ENCODE measurements around the gene AFF3.

DNA sequence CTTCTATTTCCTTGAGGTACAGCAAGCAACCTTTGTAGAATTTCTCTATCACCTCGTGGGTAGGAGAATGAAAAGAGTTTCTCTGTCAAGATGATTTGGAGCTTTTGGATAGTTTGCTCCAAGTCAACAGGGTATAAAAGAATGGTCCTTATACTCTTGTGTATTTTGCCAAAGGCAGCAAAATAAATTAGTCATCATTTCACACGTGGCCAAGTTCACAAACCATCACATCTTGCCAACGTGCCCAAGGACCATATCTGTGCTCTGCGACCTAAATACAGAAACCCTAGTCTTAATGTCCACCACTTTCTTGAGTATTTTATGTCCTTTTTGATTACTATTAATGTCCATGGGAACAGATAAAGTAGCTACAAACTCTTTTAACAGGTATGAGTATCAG lies 262.9 kb downstream of the AFF3 start:
- TF ChIP-seq, protein P1, sequence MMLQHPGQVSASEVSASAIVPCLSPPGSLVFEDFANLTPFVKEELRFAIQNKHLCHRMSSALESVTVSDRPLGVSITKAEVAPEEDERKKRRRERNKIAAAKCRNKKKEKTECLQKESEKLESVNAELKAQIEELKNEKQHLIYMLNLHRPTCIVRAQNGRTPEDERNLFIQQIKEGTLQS (IDR thresholded peaks at IDR 0.05; ENCODE audit: borderline replicate concordance, extremely low read depth, low read depth, low read length), result no peak
- TF ChIP-seq NRF1 (conservative IDR thresholded peaks at IDR 0.05; ENCODE audit: low read depth, low read length), result no peak
- TF ChIP-seq TCF12 (IDR thresholded peaks at IDR 0.05; ENCODE audit: low read depth, low read length), result no peak
- TF ChIP-seq DPF2 (IDR thresholded peaks at IDR 0.05), result no peak
- TF ChIP-seq, protein P2, sequence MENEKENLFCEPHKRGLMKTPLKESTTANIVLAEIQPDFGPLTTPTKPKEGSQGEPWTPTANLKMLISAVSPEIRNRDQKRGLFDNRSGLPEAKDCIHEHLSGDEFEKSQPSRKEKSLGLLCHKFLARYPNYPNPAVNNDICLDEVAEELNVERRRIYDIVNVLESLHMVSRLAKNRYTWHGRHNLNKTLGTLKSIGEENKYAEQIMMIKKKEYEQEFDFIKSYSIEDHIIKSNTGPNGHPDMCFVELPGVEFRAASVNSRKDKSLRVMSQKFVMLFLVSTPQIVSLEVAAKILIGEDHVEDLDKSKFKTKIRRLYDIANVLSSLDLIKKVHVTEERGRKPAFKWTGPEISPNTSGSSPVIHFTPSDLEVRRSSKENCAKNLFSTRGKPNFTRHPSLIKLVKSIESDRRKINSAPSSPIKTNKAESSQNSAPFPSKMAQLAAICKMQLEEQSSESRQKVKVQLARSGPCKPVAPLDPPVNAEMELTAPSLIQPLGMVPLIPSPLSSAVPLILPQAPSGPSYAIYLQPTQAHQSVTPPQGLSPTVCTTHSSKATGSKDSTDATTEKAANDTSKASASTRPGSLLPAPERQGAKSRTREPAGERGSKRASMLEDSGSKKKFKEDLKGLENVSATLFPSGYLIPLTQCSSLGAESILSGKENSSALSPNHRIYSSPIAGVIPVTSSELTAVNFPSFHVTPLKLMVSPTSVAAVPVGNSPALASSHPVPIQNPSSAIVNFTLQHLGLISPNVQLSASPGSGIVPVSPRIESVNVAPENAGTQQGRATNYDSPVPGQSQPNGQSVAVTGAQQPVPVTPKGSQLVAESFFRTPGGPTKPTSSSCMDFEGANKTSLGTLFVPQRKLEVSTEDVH (IDR thresholded peaks at IDR 0.05; ENCODE audit: low read depth, partially characterized antibody), result no peak
- TF ChIP-seq, protein P3, sequence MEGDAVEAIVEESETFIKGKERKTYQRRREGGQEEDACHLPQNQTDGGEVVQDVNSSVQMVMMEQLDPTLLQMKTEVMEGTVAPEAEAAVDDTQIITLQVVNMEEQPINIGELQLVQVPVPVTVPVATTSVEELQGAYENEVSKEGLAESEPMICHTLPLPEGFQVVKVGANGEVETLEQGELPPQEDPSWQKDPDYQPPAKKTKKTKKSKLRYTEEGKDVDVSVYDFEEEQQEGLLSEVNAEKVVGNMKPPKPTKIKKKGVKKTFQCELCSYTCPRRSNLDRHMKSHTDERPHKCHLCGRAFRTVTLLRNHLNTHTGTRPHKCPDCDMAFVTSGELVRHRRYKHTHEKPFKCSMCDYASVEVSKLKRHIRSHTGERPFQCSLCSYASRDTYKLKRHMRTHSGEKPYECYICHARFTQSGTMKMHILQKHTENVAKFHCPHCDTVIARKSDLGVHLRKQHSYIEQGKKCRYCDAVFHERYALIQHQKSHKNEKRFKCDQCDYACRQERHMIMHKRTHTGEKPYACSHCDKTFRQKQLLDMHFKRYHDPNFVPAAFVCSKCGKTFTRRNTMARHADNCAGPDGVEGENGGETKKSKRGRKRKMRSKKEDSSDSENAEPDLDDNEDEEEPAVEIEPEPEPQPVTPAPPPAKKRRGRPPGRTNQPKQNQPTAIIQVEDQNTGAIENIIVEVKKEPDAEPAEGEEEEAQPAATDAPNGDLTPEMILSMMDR (IDR thresholded peaks at IDR 0.05 in 2 of 3, conservative IDR thresholded peaks at IDR 0.05 in 1 of 3; ENCODE audit: control insufficient read depth in 2 of 3, extremely low read depth in 1 of 3, insufficient read depth in 1 of 3, low read depth in 3 of 3, low read length in 3 of 3), result no peak
- TF ChIP-seq ZNF274 (IDR thresholded peaks at IDR 0.05; ENCODE audit: insufficient read depth, insufficient read length), result no peak
- no peak for TF ChIP-seq GABPA (IDR thresholded peaks at IDR 0.05; ENCODE audit: low read depth)
- TF ChIP-seq, protein P4, sequence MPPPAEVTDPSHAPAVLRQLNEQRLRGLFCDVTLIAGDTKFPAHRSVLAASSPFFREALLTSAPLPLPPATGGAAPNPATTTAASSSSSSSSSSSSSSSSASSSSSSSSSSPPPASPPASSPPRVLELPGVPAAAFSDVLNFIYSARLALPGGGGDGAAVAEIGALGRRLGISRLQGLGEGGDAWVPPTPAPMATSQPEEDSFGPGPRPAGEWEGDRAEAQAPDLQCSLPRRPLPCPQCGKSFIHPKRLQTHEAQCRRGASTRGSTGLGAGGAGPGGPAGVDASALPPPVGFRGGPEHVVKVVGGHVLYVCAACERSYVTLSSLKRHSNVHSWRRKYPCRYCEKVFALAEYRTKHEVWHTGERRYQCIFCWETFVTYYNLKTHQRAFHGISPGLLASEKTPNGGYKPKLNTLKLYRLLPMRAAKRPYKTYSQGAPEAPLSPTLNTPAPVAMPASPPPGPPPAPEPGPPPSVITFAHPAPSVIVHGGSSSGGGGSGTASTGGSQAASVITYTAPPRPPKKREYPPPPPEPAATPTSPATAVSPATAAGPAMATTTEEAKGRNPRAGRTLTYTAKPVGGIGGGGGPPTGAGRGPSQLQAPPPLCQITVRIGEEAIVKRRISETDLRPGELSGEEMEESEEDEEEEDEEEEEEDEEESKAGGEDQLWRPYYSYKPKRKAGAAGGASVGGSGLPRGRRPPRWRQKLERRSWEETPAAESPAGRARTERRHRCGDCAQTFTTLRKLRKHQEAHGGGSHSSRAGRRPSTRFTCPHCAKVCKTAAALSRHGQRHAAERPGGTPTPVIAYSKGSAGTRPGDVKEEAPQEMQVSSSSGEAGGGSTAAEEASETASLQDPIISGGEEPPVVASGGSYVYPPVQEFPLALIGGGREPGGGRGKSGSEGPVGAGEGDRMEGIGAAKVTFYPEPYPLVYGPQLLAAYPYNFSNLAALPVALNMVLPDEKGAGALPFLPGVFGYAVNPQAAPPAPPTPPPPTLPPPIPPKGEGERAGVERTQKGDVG (CRISPR knock-in tag; IDR thresholded peaks at IDR 0.05), result no peak
- no peak for TF ChIP-seq EZH2 (IDR thresholded peaks at IDR 0.05; ENCODE audit: borderline replicate concordance, control insufficient read depth, low read depth, low read length)
- TF ChIP-seq JUND (IDR thresholded peaks at IDR 0.05; ENCODE audit: low read depth, low read length), result no peak
- no peak for TF ChIP-seq ZNF207 (IDR thresholded peaks at IDR 0.05; ENCODE audit: borderline replicate concordance)
- no peak for TF ChIP-seq POLR2A (IDR thresholded peaks at IDR 0.05; ENCODE audit: low read depth, low read length)

Data from GM12878 (cell line).